Fibroblast of skin of right biceps (primary cell): ENCODE measurements around the gene PTGES3L.
"Not testable (repeated sequence)": the region's sequence is repeated elsewhere in the genome, so short reads cannot be mapped to it uniquely, and the experiment has no call there.

ENCODE experiments used
- DNase-seq: peaks from one replicate; pipeline ENCODE4 v3.0.0-alpha.2; 2013

PTGES3L gene

GRCh38 chr17:42919522-42920077, 60.3 kb downstream of the PTGES3L start:
- not testable (repeated sequence) for DNase-seq

- no peak for DNase-seq
Observed at GRCh38 chr17:42918902-42919521, 60.9 kb downstream of the PTGES3L start.
